Duodenal mucosa (tissue), 2 donors: ENCODE measurements around the gene RAB10.

Experiments used
- H3K27ac ChIP-seq: one replicate; pipeline ENCODE4 v1.7.0; 2013; ENCODE audit warnings: low read depth, low read length
- H3K27me3 ChIP-seq, 2 donors: one replicate each; pipeline ENCODE4 v1.7.0; 2013; ENCODE audit warnings: low read length in 2 of 2, control low read depth in 1 of 2; ENCODE audit not compliant: insufficient read depth in 2 of 2, control insufficient read depth in 1 of 2
- H3K36me3 ChIP-seq, 2 donors: one replicate each; pipeline ENCODE4 v1.7.0; 2013; ENCODE audit warnings: low read length in 2 of 2, control low read depth in 1 of 2; ENCODE audit not compliant: insufficient read depth in 2 of 2, control insufficient read depth in 1 of 2
- H3K4me1 ChIP-seq, 2 donors: one replicate each; pipeline ENCODE4 v1.7.0; 2013; ENCODE audit warnings: low read length in 2 of 2, control low read depth in 1 of 2; ENCODE audit not compliant: insufficient read depth in 2 of 2, control insufficient read depth in 1 of 2
- H3K4me3 ChIP-seq, 2 donors: one replicate each; pipeline ENCODE4 v1.7.0; 2013; ENCODE audit warnings: low read length in 2 of 2, low read depth in 1 of 2
- H3K9ac ChIP-seq, 2 donors: one replicate each; pipeline ENCODE4 v1.7.0; 2013; ENCODE audit warnings: low read length in 2 of 2, low read depth in 1 of 2
- H3K9me3 ChIP-seq, 2 donors: one replicate each; pipeline ENCODE4 v1.7.0; 2013; ENCODE audit warnings: low read length in 2 of 2, control low read depth in 1 of 2; ENCODE audit not compliant: control insufficient read depth in 1 of 2

RAB10 gene

DNA sequence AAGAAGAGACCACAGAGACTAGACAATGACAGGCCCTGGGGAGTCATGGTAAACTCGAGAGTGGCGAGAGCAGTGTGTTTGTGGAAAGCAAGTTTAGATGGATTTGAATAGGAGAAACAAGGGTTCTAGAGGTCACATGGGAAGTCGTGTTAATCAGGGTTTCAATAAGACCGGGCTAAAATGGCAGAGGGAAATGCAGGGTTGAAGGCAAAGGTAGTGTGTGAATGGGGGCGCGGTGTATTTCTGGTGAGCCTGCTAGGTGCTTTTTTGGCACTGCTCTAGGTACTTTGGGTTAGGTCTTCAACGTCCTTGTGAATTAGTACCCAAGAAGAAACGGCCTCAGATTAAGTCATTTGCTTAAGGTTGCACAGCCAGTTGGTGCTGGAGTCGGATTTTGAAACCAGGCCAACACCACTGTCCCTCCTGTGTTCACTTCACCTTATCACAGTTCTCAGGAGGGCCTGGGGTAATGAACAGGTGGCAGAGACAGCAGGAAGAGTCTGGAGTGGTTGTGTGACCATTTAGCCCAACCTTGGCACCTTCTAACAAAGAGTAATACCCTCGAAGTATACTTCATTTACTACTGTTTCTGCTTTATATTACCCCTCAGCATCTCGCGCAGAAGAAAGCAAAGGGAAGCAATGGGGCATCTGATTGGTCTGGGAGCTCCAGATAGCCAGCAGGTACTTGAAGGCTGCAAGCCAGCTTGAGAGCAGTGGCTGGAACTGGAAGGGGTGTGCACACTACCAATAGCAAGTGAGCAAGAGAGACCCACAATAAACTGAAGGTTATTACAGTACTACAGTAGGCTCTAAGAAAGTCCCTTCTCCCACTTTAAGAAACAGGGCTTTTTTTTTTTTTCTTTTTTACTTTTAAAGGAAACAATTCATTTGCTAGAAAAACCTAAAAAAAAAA, 105.6 kb downstream of the RAB10 start:
- Histone ChIP-seq H3K36me3 (peaks cover 0 to 23% of the 10 kb centered on the region in 2 donors), H3K9ac (no peak overlapping the region), H3K4me3 (no peak overlapping the region), H3K27me3 (no peaks in the 10 kb centered on the region), H3K9me3 (no peaks in the 10 kb centered on the region), H3K27ac (no peak overlapping the region), H3K4me1 (peaks cover 11 to 19% of the 10 kb centered on the region in 2 donors)

DNA sequence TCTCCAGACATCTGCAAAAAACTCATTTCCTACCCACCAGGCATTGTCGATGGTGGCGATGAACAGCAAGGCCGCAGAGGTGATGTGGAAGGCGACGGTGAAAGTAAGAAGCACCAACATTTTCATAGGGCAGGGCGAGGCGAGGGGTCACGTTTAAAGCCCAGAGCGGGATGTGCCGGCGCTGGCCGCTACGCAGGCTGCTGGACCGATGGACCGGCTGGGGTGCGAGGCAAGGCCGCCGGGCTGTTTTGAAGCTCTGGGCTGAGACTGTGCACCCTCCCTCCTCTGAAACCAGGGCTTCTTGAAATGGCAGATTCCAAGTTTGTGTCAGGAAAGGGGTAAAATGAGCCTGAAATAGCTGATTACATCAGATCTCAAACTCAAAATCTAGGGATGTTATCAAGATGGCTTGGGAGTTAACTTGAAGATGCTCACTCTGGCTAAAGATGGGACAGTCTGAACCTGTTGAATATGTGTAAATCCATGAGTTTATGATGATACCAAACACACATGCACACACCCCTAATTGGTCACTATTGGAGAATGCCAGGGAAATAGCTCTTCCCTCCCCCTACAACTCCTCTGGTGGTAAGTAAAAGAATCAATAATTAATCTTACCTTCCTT, 107.4 kb downstream of the RAB10 start:
- no peak overlapping the region for H3K27ac ChIP-seq
- no peaks in the 10 kb centered on the region for H3K9me3 ChIP-seq
- H3K36me3 ChIP-seq: peaks cover 0 to 9% of the 10 kb centered on the region in 2 donors
- H3K4me1 ChIP-seq: peaks cover 11 to 12% of the 10 kb centered on the region in 2 donors
- H3K4me3 ChIP-seq: no peak overlapping the region
- H3K9ac ChIP-seq: no peak overlapping the region
- no peaks in the 10 kb centered on the region for H3K27me3 ChIP-seq

DNA sequence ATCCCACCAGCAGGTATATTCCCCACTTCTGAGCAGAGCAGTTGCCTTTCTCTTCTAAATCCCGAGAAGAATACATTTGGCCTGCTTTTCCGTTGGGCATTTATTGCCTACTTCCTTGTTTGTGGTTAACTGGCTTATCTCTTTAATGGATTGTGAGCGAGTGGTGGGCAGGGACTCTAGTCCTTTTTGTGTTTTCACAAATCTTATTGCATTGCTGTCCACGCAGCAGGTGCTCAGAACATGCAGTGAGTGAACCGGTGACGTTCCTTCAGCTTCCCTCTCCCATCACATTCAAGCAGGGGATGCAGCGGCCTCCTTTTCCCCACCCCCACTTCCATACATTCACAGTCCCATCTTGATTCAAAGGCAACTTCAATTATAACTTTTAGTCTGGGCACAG, 110.1 kb downstream of the RAB10 start:
- Histone ChIP-seq H3K4me3 (no peak overlapping the region), H3K27ac (no peak overlapping the region), H3K27me3 (peaks cover 0 to 4% of the 10 kb centered on the region in 2 donors), H3K36me3 (no peaks in the 10 kb centered on the region), H3K9ac (no peak overlapping the region), H3K4me1 (peaks cover 10 to 12% of the 10 kb centered on the region in 2 donors), H3K9me3 (no peaks in the 10 kb centered on the region)

DNA sequence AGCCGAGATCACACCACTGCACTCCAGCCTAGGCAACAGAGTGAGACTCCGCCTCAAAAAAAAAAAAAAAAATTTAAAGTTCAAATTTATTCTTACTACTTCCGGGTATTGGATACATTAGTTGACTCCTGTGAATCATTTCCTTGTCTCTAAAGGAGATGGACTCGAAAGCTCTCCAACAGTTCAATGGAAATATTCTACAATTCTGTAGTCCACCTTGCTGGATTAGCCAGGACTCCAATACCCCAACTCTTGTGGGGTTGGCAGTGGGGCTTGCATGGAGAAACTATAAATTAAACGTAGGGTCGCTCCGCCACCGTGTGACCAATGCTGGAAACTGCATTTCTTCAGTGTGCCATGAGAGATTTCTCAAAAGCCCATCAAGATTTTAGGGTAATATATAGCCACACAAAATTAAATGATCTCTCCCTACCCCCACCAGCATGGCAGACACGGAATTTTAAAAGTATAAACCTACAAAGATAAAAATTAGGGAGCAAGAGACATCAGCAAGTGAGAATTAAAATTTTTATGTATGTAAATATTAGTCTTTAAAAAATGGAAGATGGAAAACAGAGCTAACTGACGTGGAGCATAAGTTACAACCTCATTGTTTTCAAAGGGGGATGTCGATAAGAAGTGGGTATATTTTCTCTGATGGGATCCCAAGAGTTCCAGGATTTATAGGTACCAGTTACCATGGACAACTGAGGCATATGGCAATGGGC, 111.2 kb downstream of the RAB10 start:
- Histone ChIP-seq H3K27ac (no peak overlapping the region), H3K27me3 (peaks cover 0 to 7% of the 10 kb centered on the region in 2 donors), H3K9me3 (no peaks in the 10 kb centered on the region), H3K36me3 (no peaks in the 10 kb centered on the region), H3K9ac (no peak overlapping the region), H3K4me3 (peak overlapping the region in 1 of 2 donors; percentile 31), H3K4me1 (peaks cover 7 to 12% of the 10 kb centered on the region in 2 donors)

DNA sequence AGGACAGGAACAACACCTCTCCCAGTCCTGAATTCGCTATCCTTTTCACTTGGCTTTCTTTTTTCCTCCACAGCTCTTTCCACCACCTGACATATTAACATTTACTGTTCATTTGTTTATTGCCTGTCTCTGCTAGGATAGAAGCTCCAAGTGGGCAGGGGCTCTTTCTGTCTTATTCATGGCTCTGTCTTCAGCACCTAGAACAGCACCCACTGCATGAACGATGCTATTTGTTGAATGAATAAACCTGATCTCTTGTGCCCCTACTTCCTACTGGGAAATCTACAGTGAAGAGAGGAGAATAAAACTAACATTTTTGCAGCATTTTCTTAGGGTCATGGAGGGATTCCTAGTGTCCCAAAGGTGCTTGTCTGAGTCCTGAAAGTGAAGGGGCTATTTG, 114.6 kb downstream of the RAB10 start:
- Histone ChIP-seq H3K4me3 (no peak overlapping the region), H3K36me3 (no peaks in the 10 kb centered on the region), H3K9me3 (no peaks in the 10 kb centered on the region), H3K9ac (no peak overlapping the region), H3K27me3 (peaks cover 0 to 7% of the 10 kb centered on the region in 2 donors), H3K27ac (no peak overlapping the region), H3K4me1 (peaks cover 7 to 8% of the 10 kb centered on the region in 2 donors)

DNA sequence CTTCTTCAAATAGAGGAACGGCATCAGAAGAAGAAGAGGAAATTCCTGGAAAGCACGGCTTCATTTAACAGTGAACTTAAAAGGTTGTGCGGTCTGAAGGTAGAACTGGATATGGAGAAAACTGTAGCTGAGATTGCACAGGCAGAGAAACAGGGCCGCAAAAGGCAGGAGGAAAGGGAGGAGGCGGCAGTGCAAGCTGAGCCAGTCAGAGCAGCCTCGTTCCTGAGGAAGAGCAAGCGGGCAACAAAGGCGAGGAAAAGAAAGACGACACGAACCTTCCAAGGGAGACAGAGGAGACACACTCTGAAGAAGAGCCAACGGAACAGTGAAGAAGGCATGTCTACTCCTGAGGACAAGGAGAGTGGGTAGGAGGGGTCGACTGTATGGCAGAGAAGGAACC, 116.4 kb downstream of the RAB10 start:
- Histone ChIP-seq H3K4me3 (no peak overlapping the region), H3K27me3 (peaks cover 0 to 7% of the 10 kb centered on the region in 2 donors), H3K9me3 (peaks cover 0 to 4% of the 10 kb centered on the region in 2 donors), H3K36me3 (no peaks in the 10 kb centered on the region), H3K9ac (no peak overlapping the region), H3K27ac (no peak overlapping the region), H3K4me1 (no peaks in the 10 kb centered on the region)

DNA sequence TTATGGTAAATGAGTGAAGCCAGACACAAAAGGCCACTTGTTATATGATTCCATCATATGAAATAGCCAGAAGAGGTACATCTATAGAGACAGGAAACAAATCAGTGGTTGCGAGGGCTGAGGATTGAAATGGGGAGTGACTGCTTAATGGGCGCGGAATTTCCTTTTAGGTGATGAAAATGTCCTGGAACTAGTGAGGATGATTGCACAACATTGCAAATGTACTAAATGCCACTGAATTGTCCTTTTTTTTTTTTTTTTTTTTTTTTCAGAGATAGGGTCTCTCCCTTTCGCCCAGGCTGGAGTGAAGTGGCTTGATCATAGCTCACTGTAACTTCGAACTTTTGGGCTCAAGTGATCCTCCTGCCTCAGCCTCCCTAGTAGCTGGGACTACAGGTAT, 123.7 kb downstream of the RAB10 start:
- Histone ChIP-seq H3K27me3 (no peaks in the 10 kb centered on the region), H3K9ac (no peak overlapping the region), H3K9me3 (peaks cover 0 to 4% of the 10 kb centered on the region in 2 donors), H3K4me3 (no peak overlapping the region), H3K4me1 (no peaks in the 10 kb centered on the region), H3K27ac (no peak overlapping the region), H3K36me3 (no peaks in the 10 kb centered on the region)

DNA sequence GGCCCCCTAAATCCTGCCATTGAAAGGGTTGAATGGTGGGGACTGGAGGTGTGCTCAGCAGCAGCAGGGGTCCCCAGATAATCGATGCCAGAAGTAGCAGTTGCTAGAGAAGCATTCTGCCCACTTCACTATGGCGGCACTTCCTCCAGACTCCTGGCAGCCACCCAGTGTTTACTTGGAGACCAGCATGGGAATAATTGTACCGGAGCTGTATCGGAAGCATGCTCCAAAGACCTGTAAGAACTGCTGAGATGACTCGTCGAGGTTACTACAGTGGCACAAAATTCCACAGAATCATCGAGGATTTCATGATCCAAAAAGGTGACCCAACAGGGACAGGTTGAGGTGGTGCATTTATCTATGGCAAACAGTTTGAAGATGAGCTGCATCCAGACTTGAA, 128.0 kb downstream of the RAB10 start:
- H3K9ac ChIP-seq: no peak overlapping the region
- H3K4me1 ChIP-seq: no peaks in the 10 kb centered on the region
- H3K36me3 ChIP-seq: no peaks in the 10 kb centered on the region
- no peak overlapping the region for H3K27ac ChIP-seq
- H3K4me3 ChIP-seq: no peak overlapping the region
- no peaks in the 10 kb centered on the region for H3K9me3 ChIP-seq
- H3K27me3 ChIP-seq: no peaks in the 10 kb centered on the region

DNA sequence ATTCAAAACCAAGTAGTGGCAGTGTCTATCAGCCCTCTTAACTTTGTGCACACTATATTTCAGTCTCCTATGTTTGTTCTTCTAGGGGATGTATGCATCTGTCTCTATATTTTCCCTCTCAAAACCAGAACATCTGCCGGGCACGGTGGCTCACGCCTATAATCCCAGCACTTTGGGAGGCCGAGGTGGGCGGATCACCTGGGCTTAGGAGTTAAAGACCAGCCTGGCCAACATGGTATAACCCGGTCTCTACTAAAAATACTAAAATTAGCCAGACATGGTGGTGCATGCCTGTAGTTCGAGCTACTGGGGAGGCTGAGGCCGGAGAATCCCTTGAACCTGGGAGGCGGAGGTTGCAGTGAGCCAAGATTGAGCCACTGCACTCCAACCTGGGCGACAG, 129.1 kb downstream of the RAB10 start:
- H3K9me3 ChIP-seq: no peaks in the 10 kb centered on the region
- no peaks in the 10 kb centered on the region for H3K36me3 ChIP-seq
- H3K4me3 ChIP-seq: no peak overlapping the region
- no peak overlapping the region for H3K9ac ChIP-seq
- H3K4me1 ChIP-seq: no peaks in the 10 kb centered on the region
- H3K27ac ChIP-seq: no peak overlapping the region
- H3K27me3 ChIP-seq: no peaks in the 10 kb centered on the region

DNA sequence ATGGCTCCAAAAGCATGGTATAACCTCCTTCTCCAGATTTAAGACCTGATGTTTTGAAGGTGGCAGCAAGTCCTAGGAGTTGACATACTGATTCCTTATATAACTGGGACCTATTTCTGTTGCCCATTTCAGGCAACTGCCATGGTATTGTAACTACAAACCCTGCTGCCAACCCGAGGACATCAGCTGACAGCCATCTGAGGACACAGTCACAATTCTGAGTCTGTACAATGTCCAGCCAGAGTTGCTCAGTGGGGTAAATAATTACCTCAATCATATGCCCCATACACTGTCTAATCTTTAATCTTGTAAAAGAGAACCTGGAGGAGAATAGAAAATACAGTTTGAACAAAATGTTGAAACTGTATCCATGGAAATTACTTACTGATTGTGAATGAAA, 130.3 kb downstream of the RAB10 start:
- Histone ChIP-seq H3K4me1 (no peaks in the 10 kb centered on the region), H3K9me3 (no peaks in the 10 kb centered on the region), H3K27me3 (no peaks in the 10 kb centered on the region), H3K4me3 (no peak overlapping the region), H3K36me3 (no peaks in the 10 kb centered on the region), H3K9ac (no peak overlapping the region), H3K27ac (no peak overlapping the region)
